CD4-positive, alpha-beta T cell treated with Interleukin-4 for 4 hours (primary cell): ENCODE measurements around the gene TGFBR3L.

ENCODE experiments used
- DNase-seq: peaks from one replicate; pipeline ENCODE4 v3.0.0-alpha.2; 2020

TGFBR3L gene

GRCh38 chr19:7914598-7915045 lies at the start of gene TGFBR3L:
TGFBR3L (plus strand) TSS chr19:7914830.
- DNase-seq = no peak

DNA sequence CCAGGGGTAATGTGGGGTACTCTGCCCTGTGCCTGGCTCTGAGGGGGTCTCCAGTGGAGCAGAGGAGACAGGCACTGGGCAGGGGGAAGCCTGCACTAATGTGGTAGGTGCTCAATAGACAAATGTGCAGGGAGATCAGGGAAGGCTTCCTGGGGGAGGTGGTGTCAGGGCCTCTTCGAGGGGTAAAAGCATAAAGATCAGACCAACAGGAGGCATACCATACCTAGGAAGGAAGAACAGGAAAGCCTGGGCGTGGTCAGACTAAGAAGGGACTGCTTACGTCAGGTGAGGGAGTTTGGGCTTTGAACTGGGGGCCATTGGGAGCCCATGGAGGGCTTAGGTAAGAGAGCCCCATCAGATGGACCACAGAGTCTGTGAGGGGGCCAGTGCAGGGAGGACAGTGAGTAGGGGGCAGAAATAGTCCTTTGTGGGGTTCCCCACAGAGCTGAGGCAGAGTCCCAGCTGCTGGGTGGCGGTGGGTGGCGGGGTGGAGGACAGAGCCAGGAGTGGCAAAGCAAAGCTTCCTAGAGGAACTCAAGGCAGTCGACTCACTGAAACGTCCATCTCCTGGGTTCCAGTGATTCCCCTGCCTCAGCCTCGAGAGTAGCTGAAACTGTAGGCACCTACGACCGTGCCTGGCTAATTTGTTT lies 49.2 kb upstream of the TGFBR3L start:
- no peak for DNase-seq

DNA sequence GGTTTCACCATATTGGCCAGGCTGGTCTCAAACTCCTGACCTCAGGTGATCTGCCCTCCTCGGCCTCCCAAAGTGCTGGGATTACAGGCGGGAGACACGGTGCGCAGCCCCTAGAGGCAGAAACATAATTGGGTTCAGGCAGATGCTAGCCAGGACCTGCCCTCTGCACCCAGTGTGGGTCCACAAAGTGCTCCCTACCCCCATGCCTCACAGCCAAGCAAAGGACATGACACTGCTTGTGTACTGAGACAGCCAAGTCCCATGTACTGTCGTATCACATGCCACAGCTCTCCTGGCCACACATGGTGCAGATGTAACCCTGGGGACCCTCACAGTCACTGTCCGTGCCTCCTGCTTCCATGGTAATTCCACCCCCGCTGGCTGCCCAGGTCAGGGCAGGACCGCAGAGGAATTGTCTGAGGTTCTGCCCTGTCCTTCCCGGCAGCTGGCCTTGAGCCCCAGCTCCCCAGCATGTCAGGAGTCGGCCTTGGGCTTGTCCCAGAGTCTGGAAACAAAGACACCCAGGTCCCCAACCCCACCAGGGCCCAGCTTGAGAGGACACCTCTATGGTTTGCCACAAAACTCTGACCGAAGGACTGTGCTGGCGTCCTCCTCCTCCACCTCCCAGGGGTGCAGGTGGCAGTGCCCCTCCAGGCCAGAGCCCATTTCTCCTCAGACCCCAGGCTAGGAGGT lies 48.1 kb upstream of the TGFBR3L start:
- DNase-seq = no peak

- no peak for DNase-seq
Observed at GRCh38 chr19:7867092-7867844, 47.4 kb upstream of the TGFBR3L start.

DNA sequence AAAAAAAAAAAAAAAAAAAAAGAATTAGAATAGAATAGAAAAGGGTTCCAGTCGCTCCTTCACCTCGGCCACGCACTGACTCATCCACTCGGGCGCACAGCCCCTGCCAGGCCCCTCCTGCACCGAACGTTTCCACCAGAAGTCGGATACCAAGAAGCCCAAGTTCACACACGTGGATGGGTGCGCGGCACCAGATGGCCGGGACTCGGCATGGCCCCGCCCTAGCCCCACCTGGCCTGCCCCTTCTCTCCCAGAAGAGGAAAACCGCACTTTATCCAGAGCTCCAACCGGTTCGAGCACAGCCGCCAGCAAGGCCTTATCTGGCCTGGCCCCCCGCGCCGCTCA lies 46.3 kb upstream of the TGFBR3L start:
- no peak for DNase-seq

DNA sequence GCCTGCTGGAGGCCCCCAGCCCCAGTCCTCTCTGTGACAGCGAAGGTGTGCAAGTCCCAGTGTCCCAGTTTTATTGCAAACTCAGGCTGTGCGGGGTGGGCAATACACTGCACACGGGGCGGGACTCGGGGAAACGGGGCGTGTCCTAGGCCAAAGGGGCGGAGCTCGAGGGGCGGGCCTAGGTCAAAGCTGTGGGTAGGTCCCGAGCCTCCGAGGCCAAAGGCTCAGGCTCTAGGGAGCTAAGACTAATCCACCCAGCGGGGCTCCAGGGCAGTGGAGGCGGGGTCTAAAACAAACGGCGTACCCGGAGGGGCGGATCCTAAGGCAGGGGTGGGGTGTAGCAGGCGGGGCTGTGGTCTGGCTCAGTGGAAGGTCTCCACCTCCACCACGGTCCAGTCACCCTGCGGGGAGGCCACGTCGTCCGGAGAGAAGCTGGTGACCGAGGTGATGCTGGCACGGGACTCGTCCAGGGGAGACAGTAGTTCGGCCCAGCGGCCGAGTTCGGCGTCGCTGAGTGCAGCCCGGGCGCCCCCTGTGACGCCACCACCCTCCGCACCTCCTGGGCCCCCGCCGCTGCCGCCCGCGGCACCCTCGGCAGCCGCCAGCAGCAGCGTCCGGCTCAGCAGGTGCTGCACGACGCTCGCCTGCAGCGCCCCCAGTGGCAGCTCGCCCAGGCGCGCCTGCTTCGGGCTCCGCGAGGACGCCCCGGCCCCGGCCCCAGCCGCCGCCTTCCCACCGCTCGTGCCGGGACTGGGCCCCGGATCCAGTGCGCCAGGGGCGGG lies 45.8 kb upstream of the TGFBR3L start:
- peak; percentile 74 for DNase-seq

DNA sequence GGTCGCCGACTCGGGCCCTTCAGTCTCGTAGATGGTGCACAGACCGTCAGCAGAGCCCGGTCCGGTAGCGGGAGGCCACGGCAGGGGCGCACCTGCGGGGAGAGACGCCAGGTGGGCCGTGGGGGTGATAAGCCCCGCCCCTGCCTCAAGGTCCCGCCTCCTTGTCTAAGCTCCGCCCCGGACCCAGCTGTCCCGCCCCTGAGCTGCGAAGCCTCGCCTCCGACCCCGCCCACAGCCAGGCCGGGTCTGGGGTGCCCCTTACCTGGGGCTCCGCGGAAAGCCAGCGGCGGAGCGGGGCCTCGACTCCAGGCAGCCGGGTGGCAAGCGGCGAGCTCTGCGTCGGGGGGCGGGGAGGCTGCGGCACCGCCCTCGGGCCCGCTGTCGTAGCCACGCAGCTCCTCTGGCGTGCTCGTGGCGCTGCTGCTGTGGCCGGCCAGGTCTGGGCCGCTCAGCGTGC lies 45.1 kb upstream of the TGFBR3L start:
- peak; percentile 61 for DNase-seq

DNA sequence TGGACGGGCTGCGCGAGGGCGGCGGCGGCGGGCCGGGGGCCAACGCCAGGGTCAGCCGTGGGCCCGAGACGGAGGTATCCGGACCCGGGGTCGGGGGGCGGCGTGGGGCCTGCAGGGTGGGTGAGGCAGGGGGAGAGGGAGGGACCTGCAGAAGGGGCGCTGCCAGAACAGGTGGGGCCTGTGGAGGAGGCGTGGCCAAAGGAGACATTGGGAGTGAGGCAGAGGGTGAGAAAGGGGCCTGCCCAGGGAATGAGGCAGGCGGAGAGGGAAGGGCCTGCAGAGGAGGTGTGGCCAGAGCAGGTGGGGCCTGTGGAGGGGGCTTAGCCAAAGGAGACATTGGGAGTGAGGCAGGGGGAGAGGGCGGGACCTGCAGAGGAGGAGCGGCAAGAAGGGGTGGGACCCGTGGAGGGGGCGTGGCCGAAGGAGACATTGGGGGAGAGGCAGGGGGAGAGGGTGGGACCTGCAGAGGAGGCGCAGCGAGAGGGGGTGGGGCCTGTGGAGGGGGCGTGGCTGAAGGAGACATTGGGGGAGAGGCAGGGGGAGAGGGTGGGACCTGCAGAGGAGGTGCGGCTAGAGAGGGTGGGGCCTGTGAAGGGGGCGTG lies 44.6 kb upstream of the TGFBR3L start:
- DNase-seq = peak; percentile 37

- DNase-seq = no peak
Observed at GRCh38 chr19:7870571-7871436, 43.8 kb upstream of the TGFBR3L start.

GRCh38 chr19:7871437-7872305 lies 43.0 kb upstream of the TGFBR3L start:
- peak; percentile 49 for DNase-seq

DNA sequence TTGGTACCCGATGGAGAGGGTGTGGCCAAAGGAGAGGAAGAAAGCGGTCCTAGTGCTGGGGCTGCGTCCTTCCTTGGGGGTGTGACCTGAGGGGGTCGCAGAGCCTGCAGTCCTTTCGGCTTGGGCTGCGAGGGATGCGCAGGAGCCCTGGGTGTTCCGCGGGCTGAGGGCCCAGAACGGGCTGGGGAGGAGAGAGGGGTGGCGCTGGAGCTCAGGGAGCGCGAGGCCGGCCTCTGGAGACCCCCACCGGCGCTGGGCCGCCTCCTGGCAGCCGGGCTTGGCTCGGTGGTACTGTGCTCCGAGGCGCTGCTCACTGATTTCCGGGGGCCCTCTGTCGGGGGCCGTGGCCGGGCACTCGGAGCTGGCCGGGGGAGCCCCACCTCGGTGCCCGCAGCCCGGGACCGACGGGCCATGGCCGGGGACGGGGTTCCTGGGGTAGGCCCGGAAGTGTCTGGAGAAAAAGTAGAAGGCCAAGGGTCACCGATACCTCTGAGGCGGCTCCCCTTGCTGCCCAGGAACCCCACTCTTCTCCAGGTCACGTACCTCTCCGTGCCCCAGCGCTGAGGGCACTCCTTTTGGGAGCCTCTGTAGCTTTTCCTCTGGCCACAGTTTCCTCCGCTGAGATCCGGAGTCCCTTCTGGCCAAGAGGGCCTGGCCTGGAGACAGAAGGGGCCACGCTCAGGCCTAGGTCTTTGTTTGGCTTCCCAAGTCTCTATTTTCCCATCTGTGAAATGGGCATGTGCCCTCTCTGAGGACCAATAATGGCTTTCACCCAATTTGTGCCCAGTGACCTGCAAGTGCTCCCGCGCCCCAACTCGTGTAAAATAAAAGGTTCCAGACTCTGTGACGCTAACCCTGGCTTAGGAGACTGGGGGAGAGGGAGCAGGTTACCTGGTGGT lies 42.1 kb upstream of the TGFBR3L start:
- no peak for DNase-seq

- DNase-seq = no peak
Observed at GRCh38 chr19:7873304-7874075, 41.1 kb upstream of the TGFBR3L start.

DNA sequence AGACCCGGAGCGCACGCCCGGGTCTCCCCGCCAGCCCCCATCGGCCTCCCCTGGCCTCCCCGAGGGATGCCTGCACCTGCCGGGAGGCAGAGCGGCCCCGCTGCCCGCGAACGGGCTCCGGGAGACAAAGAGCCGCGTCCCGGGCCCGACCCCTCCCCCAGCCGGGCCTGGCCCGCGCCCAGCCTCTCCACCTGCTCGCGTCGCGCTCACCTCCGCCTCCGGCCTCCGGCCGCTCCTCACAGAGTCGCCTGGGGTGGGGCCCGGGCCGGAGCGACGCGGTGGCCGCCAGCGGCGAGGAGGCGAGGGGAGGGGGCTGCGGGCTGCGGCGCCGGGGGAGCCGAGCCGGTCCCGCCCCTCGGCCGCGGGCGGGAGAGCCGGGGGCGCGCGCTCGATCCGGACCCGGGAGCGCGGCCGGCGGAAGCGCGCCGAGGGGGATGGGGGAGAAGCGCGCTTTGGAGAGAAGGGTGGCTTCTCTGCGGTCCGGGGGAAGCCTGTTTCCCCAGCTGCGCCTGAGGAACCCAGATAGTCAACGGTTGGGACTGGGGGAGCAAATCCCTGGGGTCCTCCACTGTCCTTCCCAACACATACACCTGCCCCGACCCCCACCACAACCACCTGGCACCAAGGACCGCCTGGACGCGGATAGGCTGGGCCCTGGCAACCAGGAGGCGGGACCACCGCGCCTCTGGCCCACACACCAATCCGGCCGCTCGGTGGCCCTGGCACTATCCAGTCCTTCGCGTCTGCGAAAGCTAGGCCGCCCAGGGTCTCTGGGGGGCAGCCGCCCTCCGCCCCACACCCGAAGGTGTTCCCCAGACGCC lies 40.3 kb upstream of the TGFBR3L start, which contains the start of gene PRR36:
TSS of gene PRR36 (minus strand) at position 315 of the 821 bp plus-strand sequence. CDS start 701 bp downstream, outside the sequence.
- no peak for DNase-seq

DNA sequence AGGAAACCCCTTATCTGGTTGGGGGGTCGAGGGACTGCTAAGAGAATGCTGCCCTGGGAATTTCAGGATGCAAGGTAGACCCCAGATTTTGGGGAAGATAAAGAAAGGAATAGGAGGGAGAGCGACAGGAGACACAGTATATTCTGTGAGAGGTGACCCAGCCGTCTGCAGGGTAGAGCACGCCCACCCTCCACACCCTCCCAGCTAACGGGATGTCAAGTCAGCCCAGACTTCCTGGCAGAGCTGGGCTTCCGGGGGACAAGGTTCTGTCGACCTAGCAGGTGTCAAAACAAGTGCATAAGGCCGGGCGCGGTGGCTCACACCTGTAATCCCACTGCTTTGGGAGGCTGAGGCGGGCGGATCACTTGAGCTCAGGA lies 39.7 kb upstream of the TGFBR3L start:
- no peak for DNase-seq

DNA sequence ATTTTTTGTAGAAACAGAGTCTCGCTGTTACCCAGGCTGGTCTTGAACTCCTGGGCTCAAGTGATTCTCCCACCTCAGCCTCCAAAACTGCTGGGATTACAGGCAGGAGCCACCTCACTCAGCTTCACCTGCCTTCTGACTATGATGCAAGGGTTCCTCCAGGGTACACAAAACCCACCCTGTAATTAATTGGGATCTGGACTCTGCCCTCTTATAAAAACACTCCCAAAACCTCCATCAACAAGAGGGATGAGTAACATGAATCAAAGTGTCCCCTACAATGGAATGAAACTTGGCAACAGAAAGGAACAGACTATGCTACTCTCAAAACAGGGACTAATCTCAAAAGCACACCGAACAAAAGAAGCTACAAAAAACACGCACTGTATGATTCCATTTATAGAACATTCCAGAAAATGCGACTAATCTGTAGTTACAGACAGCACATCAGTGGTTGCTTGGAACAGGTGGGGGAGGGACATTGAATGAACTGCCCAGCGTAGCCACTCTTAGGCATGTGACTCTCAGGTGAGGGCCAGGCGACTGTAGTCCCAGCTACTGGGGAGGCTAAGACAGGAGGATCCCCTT lies 37.3 kb upstream of the TGFBR3L start:
- DNase-seq = no peak

GRCh38 chr19:7879111-7879807 lies 35.4 kb upstream of the TGFBR3L start:
- no peak for DNase-seq

DNA sequence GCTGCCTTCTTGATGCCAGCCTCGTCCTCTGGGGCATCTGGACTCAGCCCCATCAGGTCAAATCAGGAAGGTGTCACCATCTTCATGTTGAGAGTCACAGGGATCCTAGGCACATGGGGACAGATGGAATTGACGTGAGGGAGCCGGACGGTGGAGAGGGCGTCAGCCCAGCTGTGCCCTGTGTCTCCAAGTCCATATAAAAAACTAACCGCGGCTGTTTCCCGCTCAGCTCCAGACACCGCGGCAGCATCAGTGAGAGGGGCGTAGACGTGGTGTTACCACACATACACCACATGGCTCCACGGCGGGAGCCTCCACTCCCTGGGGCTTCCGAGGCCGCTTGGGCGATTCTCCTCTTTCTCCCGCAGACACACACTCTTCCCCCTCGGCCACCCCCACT lies 34.8 kb upstream of the TGFBR3L start:
- DNase-seq = no peak
